Pancreas (tissue), 10 donors: ENCODE results near the gene EEIG2. TPM values are rescaled to one million over a fixed set of nuclear protein-coding genes. Genes with fewer than 3 reads are reported as not detected.

ENCODE experiments used
- ATAC-seq, 4 donors: fragments of 200-7000 bp; cut with Tn5 transposase; one replicate each; pipeline versions ENCODE4 v1.8.0 to v1.9.1; 2020; ENCODE audit warnings: mild to moderate bottlenecking in 4 of 4, moderate library complexity in 4 of 4
- DNase-seq, 6 donors: peaks; one replicate each; pipeline ENCODE4 v3.0.0-alpha.2; 2020
- FAIRE-seq: peaks from 2 replicates; lab custom pipeline; 2012; peaks lifted over from hg19 to GRCh38; lab: Jason Lieb, UNC
- H3K27ac ChIP-seq, 4 donors: fragments of 200-600 bp; sonication (generic); 1 replicate in 3 of 4; 2 replicates in 1 of 4; pipeline versions ENCODE4 v1.5.0 to v1.8.0; 2020
- H3K27me3 ChIP-seq, 4 donors: fragments of 200-600 bp; one replicate each; pipeline ENCODE4 v1.8.0; 2021
- H3K36me3 ChIP-seq, 3 donors: fragments of 200-600 bp; sonication (generic) in 1 of 3; one replicate each; pipeline versions ENCODE4 v1.5.0 to v1.8.0; 2020 to 2021
- H3K4me1 ChIP-seq, 3 donors: fragments of 200-600 bp; one replicate each; pipeline ENCODE4 v1.8.0; 2021
- H3K4me3 ChIP-seq, 4 donors: fragments of 200-600 bp; sonication (generic) in 2 of 4; one replicate each; pipeline versions ENCODE4 v1.5.0 to v1.8.0; 2020 to 2021
- H3K9me3 ChIP-seq, 4 donors: fragments of 200-600 bp; one replicate each; pipeline ENCODE4 v1.8.0; 2021
- CTCF ChIP-seq, 4 donors: fragments of 200-600 bp; sonication (generic) in 3 of 4; IDR thresholded peaks; one replicate each; pipeline versions ENCODE4 v1.5.0 to v1.8.0; 2021; ENCODE audit warnings: antibody characterized with exemption in 4 of 4
- WGBS, 2 donors: extraction: QIAGEN DNeasy Blood & Tissue Kit; methylation state at CpG; one replicate each; pipeline ENCODE4 v1.1.7; 2013; 5-methylcytosine and 5-hydroxymethylcytosine counted together
- intact Hi-C, 3 donors: fragments of 100-400 bp; cut with DNase I; formaldehyde crosslinking; loops; one replicate each; pipeline versions ENCODE4 v1.11.1 to v1.14.2; 2022
- polyA plus RNA-seq, 2 donors: library from polyadenylated mRNA; stranded (reverse); fragments of 200-250 nt; gene quantifications; one replicate each; pipeline ENCODE4 v1.2.3, GENCODE V29; 2013
- total RNA-seq, 6 donors: library from RNA; stranded (reverse); fragmentation: NEBNext Ultra II Directional in 4 of 6; extraction: Animal tissue kit (Norgen Biotek cat#: 25700) in 4 of 6; gene quantifications; one replicate each; pipeline versions ENCODE4 v1.2.1 to v1.2.4, GENCODE V29; 2021 to 2023
- donor health status: healthy with polysubstance abuse.
- donor health status: DM: no; HTN: no; CAD: no; lungs with moderate emphysema.
- donor health status: DM: no; HTN: no; CAD: no.
- donor health status: control.
- donor health status: control.
- donor health status: Bipolar disorder and iron deficiency.
- donor health status: DM: yes; HTN: yes; CAD: no.
- donor health status: DM: no; HTN: no; CAD: no.
- donor health status: DM: no; HTN: no; CAD: no.
- donor health status: DM: yes; HTN: yes; CAD: no.

Gene EEIG2
- total and polyA plus RNA-seq, 8 donors = 1.7 to 13.0 (median 2.8) TPM

- TF ChIP-seq CTCF (IDR thresholded peaks at IDR 0.05) = no peak
- ATAC-seq = peak in 3 of 4 donors; percentile 23 to 46 (median 37)
- H3K27me3 ChIP-seq = no peaks in the 10 kb centered on the region
- H3K9me3 ChIP-seq = no peaks in the 10 kb centered on the region
- WGBS, 2 donors = 77 to 82% methylated on average over 4 of the region's 4 CpGs
- intact Hi-C loops = no loop called here
- DNase-seq = no peak
- peak overlapping the region in 2 of 4 donors; percentile 34 to 65 for H3K27ac ChIP-seq
- no peaks in the 10 kb centered on the region for H3K36me3 ChIP-seq
- FAIRE-seq = no peak
- H3K4me1 ChIP-seq = peaks cover 0 to 27% (median 11%) of the 10 kb centered on the region in 3 donors
- H3K4me3 ChIP-seq = no peak overlapping the region
These were observed 31.6 kb downstream of the EEIG2 start for GRCh38 chr1:108591466-108591865.

DNA sequence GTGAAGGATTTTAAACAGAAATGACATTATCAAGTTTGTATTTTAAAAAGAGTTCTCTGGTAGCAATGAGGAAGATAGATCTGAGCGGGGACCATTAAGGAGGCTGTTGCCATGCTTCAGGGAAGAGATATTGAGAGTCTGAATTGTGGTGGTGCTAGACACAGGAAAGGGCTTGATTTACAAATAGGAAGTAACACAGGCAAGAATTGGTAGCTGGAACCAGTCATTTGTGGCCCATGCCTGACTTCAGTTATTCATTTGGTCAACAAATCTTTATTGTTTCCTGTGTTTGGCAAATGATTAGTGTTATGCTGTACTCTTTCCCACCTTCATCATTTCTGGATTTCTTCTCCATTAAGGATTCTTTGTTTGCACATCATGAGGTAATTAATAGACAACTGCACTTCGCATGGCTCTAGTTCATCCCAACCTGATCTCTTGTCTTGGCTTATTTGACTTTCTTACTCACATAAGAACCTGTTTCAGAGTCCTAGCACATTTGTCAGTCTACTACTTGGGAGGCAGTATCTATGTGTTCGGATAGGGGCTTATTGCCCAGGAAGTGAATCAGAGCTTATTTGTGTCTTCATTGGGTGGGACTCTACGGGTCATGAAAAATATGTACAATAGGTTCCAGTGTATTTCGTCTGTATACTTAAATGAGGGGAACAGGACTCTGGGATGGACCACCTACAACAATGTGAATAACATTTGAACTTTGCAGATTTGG is 32.3 kb downstream of the EEIG2 start:
- no peak for TF ChIP-seq CTCF (IDR thresholded peaks at IDR 0.05)
- peak in 2 of 4 donors; percentile 31 to 46 for ATAC-seq
- Histone ChIP-seq H3K4me1 (peaks cover 0 to 28% (median 11%) of the 10 kb centered on the region in 3 donors), H3K9me3 (no peaks in the 10 kb centered on the region), H3K27ac (peak overlapping the region in 2 of 4 donors; percentile 34 to 65), H3K36me3 (no peaks in the 10 kb centered on the region), H3K4me3 (no peak overlapping the region), H3K27me3 (no peaks in the 10 kb centered on the region)
- no peak for DNase-seq
- FAIRE-seq = no peak
- 91 to 94% methylated on average over 5 of the region's 5 CpGs for WGBS, 2 donors
- intact Hi-C loops = no loop called here

- WGBS, 2 donors = 91 to 93% methylated on average over 2 of the region's 2 CpGs
- Histone ChIP-seq H3K9me3 (no peaks in the 10 kb centered on the region), H3K4me3 (no peak overlapping the region), H3K36me3 (no peaks in the 10 kb centered on the region), H3K4me1 (peaks cover 0 to 28% (median 11%) of the 10 kb centered on the region in 3 donors), H3K27me3 (no peaks in the 10 kb centered on the region), H3K27ac (no peak overlapping the region)
- FAIRE-seq (no peak), ATAC-seq (no peak), DNase-seq (no peak)
- no peak for TF ChIP-seq CTCF (IDR thresholded peaks at IDR 0.05)
- intact Hi-C loops = no loop called here
These were observed 33.5 kb downstream of the EEIG2 start for GRCh38 chr1:108593448-108593847.

DNA sequence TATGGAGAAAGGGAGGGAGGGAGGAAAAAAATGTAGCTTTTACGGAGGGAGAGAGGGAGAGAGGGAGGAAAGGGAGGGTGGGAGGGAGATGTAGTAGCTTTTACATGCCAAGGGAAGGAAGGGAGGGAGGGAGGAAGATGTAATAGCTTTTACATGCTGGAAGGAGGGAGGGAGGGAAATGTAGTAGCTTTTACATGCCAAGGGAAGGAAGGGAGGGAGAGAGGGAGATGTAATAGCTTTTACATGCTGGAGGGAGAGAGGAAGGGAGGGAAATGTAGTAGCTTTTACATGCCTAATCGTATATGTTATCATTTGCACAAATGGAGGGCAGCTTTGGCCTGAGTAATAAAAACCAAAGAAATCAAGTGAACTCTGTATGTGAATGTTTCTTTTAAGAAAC is 35.6 kb downstream of the EEIG2 start:
- ATAC-seq = peak in 1 of 4 donors; percentile 10
- Histone ChIP-seq H3K36me3 (no peaks in the 10 kb centered on the region), H3K4me3 (no peak overlapping the region), H3K9me3 (no peaks in the 10 kb centered on the region), H3K27me3 (no peaks in the 10 kb centered on the region), H3K4me1 (peaks cover 0 to 20% (median 9%) of the 10 kb centered on the region in 3 donors), H3K27ac (no peak overlapping the region)
- WGBS, 2 donors = 33 to 43% methylated on average over 2 of the region's 2 CpGs
- intact Hi-C loops = no loop called here
- no peak for TF ChIP-seq CTCF (IDR thresholded peaks at IDR 0.05)
- no peak for FAIRE-seq
- DNase-seq = no peak

GRCh38 chr1:108597041-108597440 is 37.1 kb downstream of the EEIG2 start:
- Histone ChIP-seq H3K27ac (no peak overlapping the region), H3K4me3 (no peak overlapping the region), H3K36me3 (no peaks in the 10 kb centered on the region), H3K9me3 (no peaks in the 10 kb centered on the region), H3K4me1 (peaks cover 0 to 10% (median 0%) of the 10 kb centered on the region in 3 donors), H3K27me3 (no peaks in the 10 kb centered on the region)
- FAIRE-seq = no peak
- ATAC-seq = no peak
- no peak for DNase-seq
- no peak for TF ChIP-seq CTCF (IDR thresholded peaks at IDR 0.05)
- intact Hi-C loops = no loop called here
